ENCODE measurements around the gene ZC3H12D. TPM values are rescaled to one million over a fixed set of nuclear protein-coding genes. Genes with fewer than 3 reads are reported as not detected.
"Not testable (repeated sequence)": the region's sequence is repeated elsewhere in the genome, so short reads cannot be mapped to it uniquely, and the experiment has no call there.

Gene ZC3H12D
- total and polyA plus RNA-seq, 5 donors from 2014 or later, result 7.1 to 251 (median 9.2) TPM

DNA sequence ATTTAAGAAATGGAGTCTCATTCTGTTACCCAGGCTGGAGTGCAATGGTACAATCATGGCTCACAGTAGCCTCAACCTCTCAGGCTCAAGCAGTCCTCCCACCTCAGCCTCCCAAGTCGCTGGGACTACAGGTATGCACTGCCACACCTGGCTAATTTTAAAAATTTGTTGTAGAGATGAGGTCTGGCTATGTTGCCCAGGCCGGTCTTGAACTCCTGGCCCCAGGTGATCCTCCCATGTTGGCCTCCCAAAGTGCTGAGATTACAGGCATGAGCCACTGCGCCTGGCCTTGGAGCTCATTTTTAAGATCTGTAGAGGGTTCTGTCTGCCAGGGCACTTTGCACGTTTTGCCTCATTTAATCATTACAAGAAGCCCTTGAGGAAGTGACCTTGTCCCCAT is 17.5 kb downstream of the ZC3H12D start:
- Histone ChIP-seq H3K36me3 (ENCODE audit: control insufficient read depth, insufficient read depth, low read length) (peaks cover 71% of the 10 kb centered on the region), H3K9me3 (ENCODE audit: control insufficient read depth in 2 of 2, low read length in 2 of 2) (no peaks in the 10 kb centered on the region), H3K27me3 (ENCODE audit: control insufficient read depth, insufficient read depth, low read length) (no peaks in the 10 kb centered on the region), H3K4me3 (ENCODE audit: low read depth, low read length) (peak overlapping the region; percentile 13), H3K27ac (ENCODE audit: insufficient read depth, low read length, poor library complexity, severe bottlenecking) (peak overlapping the region; percentile 98), H3K4me1 (ENCODE audit: control insufficient read depth, insufficient read depth, low read length, poor library complexity, severe bottlenecking) (peaks cover 96% of the 10 kb centered on the region)
- Mint-ChIP-seq H3K27ac (peak overlapping the region; percentile 89 to 95 (median 92)), H3K4me3 (peak overlapping the region in 3 of 4 donors; percentile 71 to 90 (median 79)), H3K9me3 (no peaks in the 10 kb centered on the region), H3K36me3 (peaks cover 41% of the 10 kb centered on the region), H3K27me3 (no peaks in the 10 kb centered on the region), H3K4me1 (peaks cover 23 to 93% (median 65%) of the 10 kb centered on the region in 4 donors)
- no peak for DNase-seq
- ATAC-seq (ENCODE audit: low read depth in 2 of 2), result no peak

DNA sequence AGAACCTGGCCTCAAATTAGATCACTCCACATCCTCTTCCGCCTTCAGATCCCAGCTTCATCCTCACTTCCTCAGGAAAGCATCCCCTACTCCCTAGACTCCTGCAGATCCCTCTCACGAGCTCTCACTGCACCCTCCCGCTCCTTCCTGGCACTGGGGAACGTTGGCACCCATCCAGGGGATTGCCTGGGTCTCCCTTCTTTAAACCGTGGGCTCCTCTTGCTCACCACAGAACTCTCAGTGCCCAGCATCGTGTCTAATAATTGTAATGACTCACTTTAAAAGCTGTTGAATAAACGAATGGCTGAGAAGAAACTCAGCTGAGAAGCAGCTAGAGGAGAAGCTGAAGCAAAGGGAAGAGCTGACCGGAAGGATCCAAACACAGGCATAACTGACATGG is 20.4 kb downstream of the ZC3H12D start:
- H3K4me1 ChIP-seq (ENCODE audit: control insufficient read depth, insufficient read depth, low read length, poor library complexity, severe bottlenecking), result peaks cover 70% of the 10 kb centered on the region
- Mint-ChIP-seq H3K27me3 (no peaks in the 10 kb centered on the region), H3K4me1 (peaks cover 26 to 81% (median 50%) of the 10 kb centered on the region in 4 donors), H3K4me3 (peak overlapping the region in 3 of 4 donors; percentile 39 to 63 (median 50)), H3K27ac (peak overlapping the region; percentile 88 to 93 (median 89)), H3K36me3 (peaks cover 46% of the 10 kb centered on the region), H3K9me3 (no peaks in the 10 kb centered on the region)
- DNase-seq, result no peak
- H3K36me3 ChIP-seq (ENCODE audit: control insufficient read depth, insufficient read depth, low read length), result peaks cover 73% of the 10 kb centered on the region
- H3K27me3 ChIP-seq (ENCODE audit: control insufficient read depth, insufficient read depth, low read length), result no peaks in the 10 kb centered on the region
- peak overlapping the region; percentile 65 for H3K27ac ChIP-seq (ENCODE audit: insufficient read depth, low read length, poor library complexity, severe bottlenecking)
- ATAC-seq (ENCODE audit: low read depth in 2 of 2), result no peak
- peak overlapping the region; percentile 7 for H3K4me3 ChIP-seq (ENCODE audit: low read depth, low read length)
- no peaks in the 10 kb centered on the region for H3K9me3 ChIP-seq (ENCODE audit: control insufficient read depth in 2 of 2, low read length in 2 of 2)

DNA sequence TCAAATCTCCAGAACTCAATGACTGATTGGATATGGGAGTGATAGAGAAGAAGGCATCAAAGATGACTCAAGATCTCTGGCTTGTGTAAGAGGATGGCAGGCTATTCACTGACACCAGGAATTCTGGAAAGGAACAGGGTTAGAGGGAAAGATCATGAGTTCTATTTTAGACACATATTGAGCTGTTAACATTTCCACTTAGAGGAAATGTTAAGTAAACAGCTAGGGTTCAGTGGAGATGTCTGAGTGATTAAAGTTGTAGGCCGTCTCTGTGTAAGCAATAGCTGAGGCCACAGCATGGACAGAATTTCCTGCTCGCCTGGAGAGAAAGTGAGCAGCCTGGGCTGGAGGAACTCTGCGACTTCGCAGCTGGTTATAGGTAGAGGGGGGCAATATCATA is 21.0 kb downstream of the ZC3H12D start:
- H3K9me3 Mint-ChIP-seq, result no peaks in the 10 kb centered on the region
- Histone ChIP-seq H3K4me3 (ENCODE audit: low read depth, low read length) (no peak overlapping the region), H3K27me3 (ENCODE audit: control insufficient read depth, insufficient read depth, low read length) (no peaks in the 10 kb centered on the region), H3K4me1 (ENCODE audit: control insufficient read depth, insufficient read depth, low read length, poor library complexity, severe bottlenecking) (peaks cover 64% of the 10 kb centered on the region), H3K36me3 (ENCODE audit: control insufficient read depth, insufficient read depth, low read length) (peaks cover 76% of the 10 kb centered on the region), H3K9me3 (ENCODE audit: control insufficient read depth in 2 of 2, low read length in 2 of 2) (no peaks in the 10 kb centered on the region), H3K27ac (ENCODE audit: insufficient read depth, low read length, poor library complexity, severe bottlenecking) (peak overlapping the region; percentile 65)
- no peak for ATAC-seq (ENCODE audit: low read depth in 2 of 2)
- peaks cover 53% of the 10 kb centered on the region for H3K36me3 Mint-ChIP-seq
- no peak for DNase-seq
- H3K4me3 Mint-ChIP-seq, result peak overlapping the region in 3 of 4 donors; percentile 34 to 47 (median 35)
- H3K27ac Mint-ChIP-seq, result peak overlapping the region; percentile 34 to 89 (median 88)
- H3K4me1 Mint-ChIP-seq, result peaks cover 32 to 83% (median 50%) of the 10 kb centered on the region in 4 donors
- no peaks in the 10 kb centered on the region for H3K27me3 Mint-ChIP-seq

DNA sequence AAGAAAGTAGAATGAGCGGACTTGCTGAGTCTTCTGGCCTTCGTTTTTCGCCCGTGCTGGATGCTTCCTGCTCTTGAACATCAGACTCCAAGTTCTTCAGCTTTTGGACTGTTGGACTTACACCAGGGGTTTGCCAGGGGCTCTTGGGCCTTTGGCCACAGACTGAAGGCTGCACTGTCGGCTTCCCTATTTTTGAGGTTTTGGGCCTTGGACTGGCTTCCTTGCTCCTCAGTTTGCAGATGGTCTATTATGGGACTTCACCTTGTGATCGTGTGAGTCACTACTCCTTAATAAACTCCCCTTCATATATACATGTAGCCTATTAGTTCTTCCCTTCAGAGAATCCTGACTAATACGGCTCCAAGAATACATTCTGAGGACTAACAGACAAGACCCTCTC is 22.1 kb downstream of the ZC3H12D start:
- peaks cover 55% of the 10 kb centered on the region for H3K36me3 Mint-ChIP-seq
- H3K27ac ChIP-seq (ENCODE audit: insufficient read depth, low read length, poor library complexity, severe bottlenecking); H3K9me3 Mint-ChIP-seq; H3K27me3 Mint-ChIP-seq; H3K4me3 ChIP-seq (ENCODE audit: low read depth, low read length); DNase-seq; H3K27me3 ChIP-seq (ENCODE audit: control insufficient read depth, insufficient read depth, low read length); ATAC-seq (ENCODE audit: low read depth in 2 of 2); H3K9me3 ChIP-seq (ENCODE audit: control insufficient read depth in 2 of 2, low read length in 2 of 2): not testable (repeated sequence)
- H3K36me3 ChIP-seq (ENCODE audit: control insufficient read depth, insufficient read depth, low read length), result peaks cover 79% of the 10 kb centered on the region
- H3K27ac Mint-ChIP-seq, result peak overlapping the region; percentile 29 to 89 (median 86)
- peaks cover 53% of the 10 kb centered on the region for H3K4me1 ChIP-seq (ENCODE audit: control insufficient read depth, insufficient read depth, low read length, poor library complexity, severe bottlenecking)
- H3K4me3 Mint-ChIP-seq, result peak overlapping the region in 2 of 4 donors; percentile 43 to 47
- H3K4me1 Mint-ChIP-seq, result peaks cover 29 to 77% (median 44%) of the 10 kb centered on the region in 4 donors

DNA sequence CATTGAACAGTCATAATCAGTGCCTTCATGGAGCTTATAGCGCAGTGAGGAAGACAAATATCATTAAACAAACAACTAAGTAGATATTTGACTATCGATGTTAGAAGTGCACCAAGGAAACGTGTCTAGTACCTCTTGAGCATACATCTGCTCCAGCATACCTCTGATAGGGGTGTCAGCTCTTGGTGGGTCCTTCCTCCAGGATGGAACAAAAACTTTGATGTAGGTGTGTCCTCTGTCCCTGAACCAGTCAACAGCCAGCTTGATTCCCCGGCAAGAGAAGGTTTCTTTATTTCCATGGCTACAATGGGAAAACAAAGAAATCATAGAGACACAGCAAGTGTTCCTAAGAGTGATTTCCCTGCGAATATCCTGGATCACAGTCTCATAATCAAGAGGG is 23.1 kb downstream of the ZC3H12D start:
- H3K4me3 Mint-ChIP-seq, result peak overlapping the region in 2 of 4 donors; percentile 24 to 72
- Histone ChIP-seq H3K36me3 (ENCODE audit: control insufficient read depth, insufficient read depth, low read length) (peaks cover 81% of the 10 kb centered on the region), H3K27ac (ENCODE audit: insufficient read depth, low read length, poor library complexity, severe bottlenecking) (no peak overlapping the region), H3K27me3 (ENCODE audit: control insufficient read depth, insufficient read depth, low read length) (no peaks in the 10 kb centered on the region), H3K9me3 (ENCODE audit: control insufficient read depth in 2 of 2, low read length in 2 of 2) (no peaks in the 10 kb centered on the region), H3K4me1 (ENCODE audit: control insufficient read depth, insufficient read depth, low read length, poor library complexity, severe bottlenecking) (peaks cover 44% of the 10 kb centered on the region), H3K4me3 (ENCODE audit: low read depth, low read length) (no peak overlapping the region)
- H3K27me3 Mint-ChIP-seq, result no peaks in the 10 kb centered on the region
- peaks cover 26 to 71% (median 40%) of the 10 kb centered on the region in 4 donors for H3K4me1 Mint-ChIP-seq
- no peak for ATAC-seq (ENCODE audit: low read depth in 2 of 2)
- no peak for DNase-seq
- peak overlapping the region in 1 of 3 donors; percentile 20 for H3K27ac Mint-ChIP-seq
- H3K36me3 Mint-ChIP-seq, result peaks cover 55% of the 10 kb centered on the region
- no peaks in the 10 kb centered on the region for H3K9me3 Mint-ChIP-seq

DNA sequence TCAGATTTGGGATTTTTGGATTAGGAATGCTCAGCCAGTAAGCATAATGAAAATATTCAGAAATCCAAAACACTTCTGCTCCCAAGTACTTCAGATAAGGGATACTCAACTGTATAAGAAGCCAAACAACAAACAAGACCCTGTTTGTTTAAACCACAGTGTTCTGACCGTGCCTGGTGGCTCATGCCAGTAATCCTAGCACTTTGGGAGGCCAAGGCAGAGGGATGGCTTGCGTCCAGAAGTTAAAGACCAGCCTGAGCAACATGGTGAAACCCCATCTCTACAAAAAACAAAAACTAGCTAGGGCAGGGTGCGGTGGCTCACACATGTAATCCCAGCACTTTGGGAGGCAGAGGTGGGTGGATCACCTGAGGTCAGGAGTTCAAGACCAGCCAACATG is 24.6 kb downstream of the ZC3H12D start:
- H3K36me3 Mint-ChIP-seq, result peaks cover 56% of the 10 kb centered on the region
- not testable (repeated sequence) for DNase-seq; H3K27ac ChIP-seq (ENCODE audit: insufficient read depth, low read length, poor library complexity, severe bottlenecking); H3K4me3 ChIP-seq (ENCODE audit: low read depth, low read length); H3K27me3 Mint-ChIP-seq; H3K27ac Mint-ChIP-seq; H3K9me3 ChIP-seq (ENCODE audit: control insufficient read depth in 2 of 2, low read length in 2 of 2); H3K9me3 Mint-ChIP-seq; H3K27me3 ChIP-seq (ENCODE audit: control insufficient read depth, insufficient read depth, low read length); ATAC-seq (ENCODE audit: low read depth in 2 of 2)
- H3K4me1 Mint-ChIP-seq, result peaks cover 22 to 59% (median 34%) of the 10 kb centered on the region in 4 donors
- H3K4me1 ChIP-seq (ENCODE audit: control insufficient read depth, insufficient read depth, low read length, poor library complexity, severe bottlenecking), result peaks cover 30% of the 10 kb centered on the region
- peak overlapping the region in 1 of 4 donors; percentile 41 for H3K4me3 Mint-ChIP-seq
- H3K36me3 ChIP-seq (ENCODE audit: control insufficient read depth, insufficient read depth, low read length), result peaks cover 83% of the 10 kb centered on the region

DNA sequence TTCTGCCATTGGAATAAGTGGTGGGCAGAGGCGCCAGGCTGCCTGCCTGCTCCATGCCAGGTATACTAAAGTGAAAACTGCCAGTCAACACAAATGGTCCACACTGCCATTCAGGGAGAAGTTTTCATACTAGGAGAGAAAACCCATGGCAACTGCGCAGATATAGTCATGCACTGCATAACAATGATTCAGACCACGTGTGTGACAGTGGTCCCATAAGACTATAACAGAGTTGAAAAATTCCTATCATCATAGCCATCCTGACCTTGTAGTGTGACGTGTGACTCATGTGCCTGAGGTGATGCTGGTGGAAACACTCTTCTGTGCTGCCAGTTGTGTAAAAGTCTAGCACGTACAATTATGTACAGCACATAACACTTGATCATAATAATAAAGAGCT is 25.1 kb downstream of the ZC3H12D start:
- ATAC-seq (ENCODE audit: low read depth in 2 of 2) (no peak), DNase-seq (no peak)
- Mint-ChIP-seq H3K4me1 (peaks cover 17 to 59% (median 32%) of the 10 kb centered on the region in 4 donors), H3K9me3 (peaks cover 0 to 1% (median 0%) of the 10 kb centered on the region in 7 donors), H3K27me3 (no peaks in the 10 kb centered on the region), H3K36me3 (peaks cover 58% of the 10 kb centered on the region), H3K27ac (peak overlapping the region in 1 of 3 donors; percentile 49), H3K4me3 (no peak overlapping the region)
- Histone ChIP-seq H3K36me3 (ENCODE audit: control insufficient read depth, insufficient read depth, low read length) (peaks cover 87% of the 10 kb centered on the region), H3K9me3 (ENCODE audit: control insufficient read depth in 2 of 2, low read length in 2 of 2) (no peaks in the 10 kb centered on the region), H3K27me3 (ENCODE audit: control insufficient read depth, insufficient read depth, low read length) (no peaks in the 10 kb centered on the region), H3K4me1 (ENCODE audit: control insufficient read depth, insufficient read depth, low read length, poor library complexity, severe bottlenecking) (peaks cover 26% of the 10 kb centered on the region), H3K4me3 (ENCODE audit: low read depth, low read length) (no peak overlapping the region), H3K27ac (ENCODE audit: insufficient read depth, low read length, poor library complexity, severe bottlenecking) (no peak overlapping the region)

DNA sequence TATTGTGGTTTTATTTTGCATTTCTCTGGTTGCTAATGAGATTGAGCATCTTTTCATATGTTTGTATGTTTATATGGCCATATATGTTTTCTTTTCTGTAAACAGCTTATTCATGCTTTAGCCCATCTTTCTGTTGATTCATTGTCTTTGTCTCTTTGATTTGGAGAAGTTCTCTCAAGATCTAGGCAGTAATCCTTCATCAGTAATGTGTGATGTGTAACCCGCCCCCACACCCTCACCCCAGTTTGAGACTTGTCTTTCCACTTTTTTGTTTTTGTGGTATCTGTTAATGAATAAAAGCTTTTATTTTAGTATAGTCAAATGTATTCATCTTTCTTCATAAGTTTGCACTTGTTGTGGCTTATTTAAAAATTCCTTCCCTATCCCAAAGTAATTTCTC is 26.0 kb downstream of the ZC3H12D start:
- ATAC-seq (ENCODE audit: low read depth in 2 of 2) (no peak), DNase-seq (no peak)
- Mint-ChIP-seq H3K27ac (peak overlapping the region in 2 of 3 donors; percentile 73 to 90), H3K27me3 (no peaks in the 10 kb centered on the region), H3K9me3 (peaks cover 0 to 1% (median 0%) of the 10 kb centered on the region in 7 donors), H3K36me3 (peaks cover 49% of the 10 kb centered on the region), H3K4me3 (peak overlapping the region in 1 of 4 donors; percentile 50), H3K4me1 (peaks cover 8 to 49% (median 28%) of the 10 kb centered on the region in 4 donors)
- H3K27me3 ChIP-seq (ENCODE audit: control insufficient read depth, insufficient read depth, low read length), result no peaks in the 10 kb centered on the region
- H3K27ac ChIP-seq (ENCODE audit: insufficient read depth, low read length, poor library complexity, severe bottlenecking), result peak overlapping the region; percentile 36
- H3K4me3 ChIP-seq (ENCODE audit: low read depth, low read length), result no peak overlapping the region
- no peaks in the 10 kb centered on the region for H3K9me3 ChIP-seq (ENCODE audit: control insufficient read depth in 2 of 2, low read length in 2 of 2)
- peaks cover 87% of the 10 kb centered on the region for H3K36me3 ChIP-seq (ENCODE audit: control insufficient read depth, insufficient read depth, low read length)
- peaks cover 16% of the 10 kb centered on the region for H3K4me1 ChIP-seq (ENCODE audit: control insufficient read depth, insufficient read depth, low read length, poor library complexity, severe bottlenecking)

All from CD4-positive, CD25-positive, alpha-beta regulatory T cell (primary cell).